Measurements from ENCODE around the gene DEPP1.

The DEPP1 gene

DNA sequence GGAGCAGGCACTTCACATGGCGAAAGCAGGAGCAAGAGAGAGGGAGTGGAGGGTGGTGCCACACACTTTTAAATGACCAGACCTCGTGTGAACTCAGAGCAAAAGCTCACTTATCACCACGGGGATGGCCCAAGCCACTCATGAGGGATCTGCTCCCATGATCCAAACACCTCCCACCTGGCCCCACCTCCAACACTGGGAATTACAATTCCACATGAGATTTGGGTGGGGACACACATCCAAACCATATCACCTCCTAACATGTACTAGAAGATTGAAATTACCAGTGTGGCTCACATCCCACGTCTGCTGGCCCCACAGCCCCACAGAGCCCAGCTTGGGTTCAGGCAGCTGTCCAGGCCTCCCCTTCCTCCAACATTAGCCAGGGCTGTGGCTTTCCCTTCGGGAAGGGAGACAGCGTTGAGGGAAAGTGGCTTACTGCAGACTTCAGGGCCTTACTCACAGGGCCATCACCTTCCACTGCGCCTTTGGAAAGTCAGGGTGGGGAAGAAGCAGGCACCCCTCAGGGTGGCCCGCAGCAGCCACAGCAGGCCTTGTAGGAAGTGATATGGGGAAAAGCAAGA lies 7.7 kb downstream of the DEPP1 start:
- no peak overlapping the region for H3K4me3 ChIP-seq (ENCODE audit: low read length)
- TF ChIP-seq, protein P1, sequence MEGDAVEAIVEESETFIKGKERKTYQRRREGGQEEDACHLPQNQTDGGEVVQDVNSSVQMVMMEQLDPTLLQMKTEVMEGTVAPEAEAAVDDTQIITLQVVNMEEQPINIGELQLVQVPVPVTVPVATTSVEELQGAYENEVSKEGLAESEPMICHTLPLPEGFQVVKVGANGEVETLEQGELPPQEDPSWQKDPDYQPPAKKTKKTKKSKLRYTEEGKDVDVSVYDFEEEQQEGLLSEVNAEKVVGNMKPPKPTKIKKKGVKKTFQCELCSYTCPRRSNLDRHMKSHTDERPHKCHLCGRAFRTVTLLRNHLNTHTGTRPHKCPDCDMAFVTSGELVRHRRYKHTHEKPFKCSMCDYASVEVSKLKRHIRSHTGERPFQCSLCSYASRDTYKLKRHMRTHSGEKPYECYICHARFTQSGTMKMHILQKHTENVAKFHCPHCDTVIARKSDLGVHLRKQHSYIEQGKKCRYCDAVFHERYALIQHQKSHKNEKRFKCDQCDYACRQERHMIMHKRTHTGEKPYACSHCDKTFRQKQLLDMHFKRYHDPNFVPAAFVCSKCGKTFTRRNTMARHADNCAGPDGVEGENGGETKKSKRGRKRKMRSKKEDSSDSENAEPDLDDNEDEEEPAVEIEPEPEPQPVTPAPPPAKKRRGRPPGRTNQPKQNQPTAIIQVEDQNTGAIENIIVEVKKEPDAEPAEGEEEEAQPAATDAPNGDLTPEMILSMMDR (IDR thresholded peaks at IDR 0.05; ENCODE audit: insufficient read depth, low read depth, low read length, missing control alignments), result no peak
- DNase-seq (ENCODE audit: low read depth), result no peak

DNA sequence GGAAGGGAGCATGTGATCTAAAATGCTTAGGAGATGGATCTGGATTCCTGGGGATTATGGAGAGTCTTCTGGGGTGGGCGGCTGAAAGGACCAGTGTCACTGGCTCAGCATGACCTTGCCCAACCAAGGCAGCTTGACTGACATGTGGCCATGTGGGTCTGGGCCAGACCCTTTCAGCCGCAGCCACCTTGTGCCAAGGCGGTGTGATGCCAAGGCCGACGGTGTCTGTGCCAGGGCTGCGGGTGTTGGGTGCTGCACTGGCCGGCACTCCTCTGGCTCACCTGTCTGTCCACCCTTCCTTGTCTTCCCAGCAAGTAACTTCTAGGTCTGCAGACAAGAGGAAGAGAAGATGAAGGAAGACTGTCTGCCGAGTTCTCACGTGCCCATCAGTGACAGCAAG lies 8.8 kb downstream of the DEPP1 start:
- TF ChIP-seq, protein P1 (IDR thresholded peaks at IDR 0.05; ENCODE audit: insufficient read depth, low read depth, low read length, missing control alignments), result no peak
- H3K4me3 ChIP-seq (ENCODE audit: low read length), result no peak overlapping the region
- DNase-seq (ENCODE audit: low read depth), result no peak

DNA sequence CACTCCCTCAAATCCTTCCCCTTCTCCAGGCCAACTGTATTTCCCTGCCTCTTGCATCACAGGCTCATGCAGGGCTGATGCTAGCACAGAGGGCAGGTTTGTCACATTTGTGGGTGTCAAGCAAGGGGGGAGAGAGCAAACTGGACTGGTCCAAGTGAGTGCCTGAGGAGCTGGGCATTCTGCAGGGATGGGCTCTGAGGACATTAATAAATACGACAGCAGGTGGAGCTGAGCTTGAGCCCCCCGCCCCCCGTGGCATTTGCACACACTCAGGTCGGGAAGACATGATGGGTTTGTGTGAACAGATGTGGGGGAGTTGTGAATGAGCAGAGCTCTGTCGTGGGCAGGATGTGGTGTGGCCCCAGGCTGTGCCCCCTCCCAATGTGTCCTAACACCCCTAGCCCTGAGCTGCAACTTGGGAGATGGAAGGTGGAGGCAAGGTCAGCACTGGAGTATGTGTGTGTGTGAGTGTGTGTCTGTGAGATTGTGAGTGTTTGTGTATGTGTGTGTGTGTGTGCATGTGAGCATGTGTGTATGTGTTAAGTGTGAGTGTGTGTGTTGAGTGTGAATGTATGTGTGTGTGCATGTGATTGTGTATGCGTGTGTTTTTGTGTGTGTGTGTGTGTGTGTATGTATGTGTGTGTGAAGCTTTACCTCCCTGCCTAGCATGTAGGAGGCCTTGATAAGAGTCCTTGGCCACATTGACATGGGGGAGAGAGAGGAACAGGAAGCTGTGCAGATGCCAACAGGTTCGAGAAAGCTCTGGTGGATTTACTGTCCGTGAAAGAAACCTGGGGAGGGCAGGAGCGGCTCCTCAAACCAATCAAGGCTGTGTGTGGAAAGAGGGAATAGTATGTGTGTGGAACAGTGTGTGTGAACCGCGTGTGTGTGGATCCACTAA lies 9.9 kb downstream of the DEPP1 start:
- TF ChIP-seq, protein P1 (IDR thresholded peaks at IDR 0.05; ENCODE audit: insufficient read depth, low read depth, low read length, missing control alignments), result no peak
- no peak for DNase-seq (ENCODE audit: low read depth)
- no peak overlapping the region for H3K4me3 ChIP-seq (ENCODE audit: low read length)

DNA sequence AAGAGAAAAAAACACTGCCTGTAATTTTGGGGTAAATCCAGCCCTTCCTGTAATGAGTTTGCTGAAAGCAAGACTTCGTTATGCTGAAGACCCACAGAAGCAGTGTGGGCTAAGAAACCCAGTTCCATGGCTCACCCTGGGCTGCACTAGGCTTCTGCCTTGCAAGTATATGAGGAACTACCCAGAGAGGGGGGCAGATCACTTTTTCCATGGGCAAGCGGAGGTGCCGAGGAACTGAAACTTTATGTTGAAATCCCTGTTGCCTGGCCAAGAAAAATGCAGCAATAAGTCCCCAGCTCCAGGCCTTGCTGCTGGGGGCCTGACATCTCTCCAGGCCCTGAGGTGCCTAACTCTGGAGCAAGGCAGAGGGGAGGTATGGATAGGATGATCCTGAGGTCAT lies 10.5 kb downstream of the DEPP1 start:
- H3K4me3 ChIP-seq (ENCODE audit: low read length), result no peak overlapping the region
- no peak for DNase-seq (ENCODE audit: low read depth)
- TF ChIP-seq, protein P1 (IDR thresholded peaks at IDR 0.05; ENCODE audit: insufficient read depth, low read depth, low read length, missing control alignments), result no peak

DNA sequence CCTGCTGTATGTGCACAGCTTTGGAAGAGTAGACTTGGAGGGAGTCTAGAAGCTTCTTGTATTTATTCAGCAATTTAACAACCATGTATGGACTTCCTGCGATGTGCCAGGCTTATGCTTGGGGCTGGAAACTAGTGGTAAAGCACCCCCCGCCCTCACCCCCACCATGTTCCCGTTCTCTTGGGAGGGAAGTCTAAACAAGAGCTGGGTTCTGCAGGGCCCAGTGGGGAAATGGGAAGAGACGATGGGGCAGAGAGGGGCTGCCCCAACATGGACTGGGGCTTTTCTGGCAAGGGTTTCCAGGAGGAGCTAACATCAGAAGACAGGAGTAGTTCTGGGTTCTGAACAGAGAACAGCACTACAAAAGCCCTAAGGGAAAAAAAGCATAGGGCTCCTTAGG lies 11.0 kb downstream of the DEPP1 start:
- DNase-seq (ENCODE audit: low read depth), result no peak
- TF ChIP-seq, protein P1 (IDR thresholded peaks at IDR 0.05; ENCODE audit: insufficient read depth, low read depth, low read length, missing control alignments), result no peak
- no peak overlapping the region for H3K4me3 ChIP-seq (ENCODE audit: low read length)

DNA sequence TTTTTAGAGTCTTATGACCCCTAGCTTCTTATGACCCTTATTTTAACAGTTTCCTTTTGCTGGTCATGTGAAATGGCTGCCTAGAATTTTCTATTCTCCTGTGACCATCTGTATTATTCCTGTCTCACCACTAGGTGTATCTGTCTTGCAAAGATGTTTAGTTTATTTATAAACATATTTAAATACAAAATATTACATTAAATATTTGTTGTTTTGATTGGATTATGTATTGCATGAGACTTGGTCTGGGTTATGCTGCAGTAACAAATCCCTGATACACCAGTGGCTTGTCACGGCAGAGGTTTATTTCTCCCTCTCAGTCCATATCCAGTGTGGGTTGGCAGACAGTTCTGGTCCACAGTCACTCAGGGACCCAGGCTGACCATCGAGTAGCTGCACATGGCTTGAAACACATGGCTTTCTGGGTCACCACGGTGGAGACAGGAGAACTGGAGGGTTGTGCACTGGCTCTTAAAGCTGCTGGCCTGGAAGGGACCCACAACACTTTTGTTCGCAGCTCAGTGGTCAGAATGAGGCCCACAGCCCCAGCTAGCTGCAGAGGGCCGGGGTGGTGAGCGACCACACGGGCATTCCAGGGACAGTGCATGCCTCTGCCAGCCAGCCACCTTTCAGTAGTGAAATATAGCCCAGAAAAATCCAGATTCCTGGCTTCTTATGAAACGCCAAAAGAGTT lies 11.6 kb downstream of the DEPP1 start:
- H3K4me3 ChIP-seq (ENCODE audit: low read length), result no peak overlapping the region
- TF ChIP-seq, protein P1 (IDR thresholded peaks at IDR 0.05; ENCODE audit: insufficient read depth, low read depth, low read length, missing control alignments), result peak; percentile 5
- no peak for DNase-seq (ENCODE audit: low read depth)
